Mesothelial cell of epicardium (in vitro differentiated cells): Measurements from ENCODE around the gene IL1RAPL2. TPM values are rescaled to one million over a fixed set of nuclear protein-coding genes. Genes with fewer than 3 reads are reported as not detected.

Source experiments
- DNase-seq, 2 experiments: peaks; one replicate each; pipeline ENCODE4 v3.0.0; 2021; ENCODE audit warnings: low spot score in 2 of 2; ENCODE audit not compliant: unreplicated experiment in 2 of 2
- H3K27ac Mint-ChIP-seq: 2 replicates; pipeline ENCODE4 v1.8.0; 2021; ENCODE audit warnings: mixed read lengths
- H3K27me3 Mint-ChIP-seq: 2 replicates; pipeline ENCODE4 v1.8.0; 2021; ENCODE audit warnings: low read depth, mixed read lengths
- H3K36me3 Mint-ChIP-seq: 2 replicates; pipeline ENCODE4 v1.8.0; 2021; ENCODE audit warnings: mixed read lengths
- H3K4me1 Mint-ChIP-seq: 2 replicates; pipeline ENCODE4 v1.8.0; 2021; ENCODE audit warnings: mixed read lengths
- H3K4me3 Mint-ChIP-seq: 2 replicates; pipeline ENCODE4 v1.8.0; 2021; ENCODE audit warnings: mild to moderate bottlenecking, moderate library complexity, mixed read lengths
- H3K9me3 Mint-ChIP-seq: 2 replicates; pipeline ENCODE4 v1.8.0; 2021; ENCODE audit warnings: mixed read lengths
- CTCF ChIP-seq: fragments of 200-600 bp; sonication (generic); IDR thresholded peaks from one replicate; pipeline ENCODE4 v1.5.0; 2021; ENCODE audit warnings: antibody characterized with exemption; ENCODE audit not compliant: unreplicated experiment
- total RNA-seq: library from RNA; stranded (reverse); gene quantifications from 3 replicates; pipeline ENCODE4 v1.2.1, GENCODE V29; 2021

IL1RAPL2 gene
- total RNA-seq, 1 donor from 2014 or later: 0.92 TPM

- peaks cover 5% of the 10 kb centered on the region for H3K4me1 Mint-ChIP-seq
- no peaks in the 10 kb centered on the region for H3K27me3 Mint-ChIP-seq
- no peak overlapping the region for H3K4me3 Mint-ChIP-seq
- H3K36me3 Mint-ChIP-seq: no peaks in the 10 kb centered on the region
- no peak overlapping the region for H3K27ac Mint-ChIP-seq
- TF ChIP-seq CTCF: no peak
- DNase-seq: no peak
- peaks cover 34% of the 10 kb centered on the region for H3K9me3 Mint-ChIP-seq
Observed at GRCh38 chrX:105462186-105462585, 896.2 kb downstream of the IL1RAPL2 start.

GRCh38 chrX:105463473-105463872 is 897.5 kb downstream of the IL1RAPL2 start:
- no peak for TF ChIP-seq CTCF
- peaks cover 31% of the 10 kb centered on the region for H3K9me3 Mint-ChIP-seq
- H3K4me1 Mint-ChIP-seq: peaks cover 5% of the 10 kb centered on the region
- H3K36me3 Mint-ChIP-seq: no peaks in the 10 kb centered on the region
- no peak overlapping the region for H3K4me3 Mint-ChIP-seq
- no peaks in the 10 kb centered on the region for H3K27me3 Mint-ChIP-seq
- DNase-seq: no peak
- no peak overlapping the region for H3K27ac Mint-ChIP-seq

- peaks cover 7% of the 10 kb centered on the region for H3K4me1 Mint-ChIP-seq
- H3K27me3 Mint-ChIP-seq: no peaks in the 10 kb centered on the region
- no peak for TF ChIP-seq CTCF
- H3K9me3 Mint-ChIP-seq: peaks cover 33% of the 10 kb centered on the region
- DNase-seq: no peak
- no peaks in the 10 kb centered on the region for H3K36me3 Mint-ChIP-seq
- H3K4me3 Mint-ChIP-seq: no peak overlapping the region
- H3K27ac Mint-ChIP-seq: no peak overlapping the region
Observed at GRCh38 chrX:105464618-105465017, 898.6 kb downstream of the IL1RAPL2 start.

GRCh38 chrX:105468741-105469140 is 902.7 kb downstream of the IL1RAPL2 start:
- peaks cover 30% of the 10 kb centered on the region for H3K9me3 Mint-ChIP-seq
- H3K4me3 Mint-ChIP-seq: no peak overlapping the region

GRCh38 chrX:105471597-105471996 is 905.6 kb downstream of the IL1RAPL2 start:
- no peaks in the 10 kb centered on the region for H3K27me3 Mint-ChIP-seq
- H3K27ac Mint-ChIP-seq: no peak overlapping the region
- peaks cover 3% of the 10 kb centered on the region for H3K4me1 Mint-ChIP-seq
- no peak for TF ChIP-seq CTCF
- no peak overlapping the region for H3K4me3 Mint-ChIP-seq
- H3K36me3 Mint-ChIP-seq: no peaks in the 10 kb centered on the region
- no peak for DNase-seq
- H3K9me3 Mint-ChIP-seq: peaks cover 30% of the 10 kb centered on the region

More at GRCh38 chrX:105468741-105469140, 902.7 kb downstream of the IL1RAPL2 start:
- no peak for DNase-seq
- no peak overlapping the region for H3K27ac Mint-ChIP-seq
- TF ChIP-seq CTCF: no peak
- H3K27me3 Mint-ChIP-seq: no peaks in the 10 kb centered on the region
- peaks cover 3% of the 10 kb centered on the region for H3K4me1 Mint-ChIP-seq
- H3K36me3 Mint-ChIP-seq: no peaks in the 10 kb centered on the region

GRCh38 chrX:105475801-105476200 is 909.8 kb downstream of the IL1RAPL2 start:
- H3K4me3 Mint-ChIP-seq: no peak overlapping the region
- H3K4me1 Mint-ChIP-seq: no peaks in the 10 kb centered on the region
- TF ChIP-seq CTCF: no peak
- H3K36me3 Mint-ChIP-seq: no peaks in the 10 kb centered on the region
- H3K27ac Mint-ChIP-seq: no peak overlapping the region
- H3K27me3 Mint-ChIP-seq: no peaks in the 10 kb centered on the region
- peaks cover 32% of the 10 kb centered on the region for H3K9me3 Mint-ChIP-seq
- no peak for DNase-seq
